ENCODE measurements around the gene ZNF135. TPM values are rescaled to one million over a fixed set of nuclear protein-coding genes. Genes with fewer than 3 reads are reported as not detected.

ZNF135 gene
- total RNA-seq, 2 donors from 2014 or later = 4.1 to 5.5 TPM

- intact Hi-C loops (cut with DNase I) = no loop called here
- no peak for DNase-seq (ENCODE audit: low spot score)
Measured at GRCh38 chr19:58086825-58087710, 28.0 kb downstream of the ZNF135 start.

- intact Hi-C loops (cut with DNase I) = no loop called here
- no peak for DNase-seq (ENCODE audit: low spot score)
Measured at GRCh38 chr19:58088521-58089052, 29.5 kb downstream of the ZNF135 start.

DNA sequence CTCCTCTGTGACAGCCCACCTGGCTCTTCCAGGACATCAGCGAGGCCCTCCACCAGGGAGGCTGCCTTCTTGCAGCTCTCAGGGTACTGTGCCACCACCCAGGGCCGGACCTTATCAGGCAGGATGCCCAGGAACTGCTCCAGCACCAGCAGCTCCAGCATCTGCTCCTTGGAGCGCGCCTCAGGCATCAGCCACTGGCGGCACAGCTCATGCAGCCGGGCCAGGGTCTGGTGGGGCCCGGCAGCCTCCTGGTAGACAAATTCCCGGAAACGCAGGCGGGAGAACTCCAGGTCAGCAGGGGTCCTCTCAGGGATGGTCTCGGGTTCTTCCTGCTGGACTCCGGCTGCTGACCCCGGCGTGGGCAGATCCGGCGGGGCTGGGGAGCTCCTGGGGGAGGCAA, 30.8 kb downstream of the ZNF135 start:
- DNase-seq (ENCODE audit: low spot score) = no peak
- intact Hi-C loops (cut with DNase I) = no loop called here

GRCh38 chr19:58091251-58091995, 32.3 kb downstream of the ZNF135 start:
- intact Hi-C loops (cut with DNase I) = no loop called here
- no peak for DNase-seq (ENCODE audit: low spot score)

DNA sequence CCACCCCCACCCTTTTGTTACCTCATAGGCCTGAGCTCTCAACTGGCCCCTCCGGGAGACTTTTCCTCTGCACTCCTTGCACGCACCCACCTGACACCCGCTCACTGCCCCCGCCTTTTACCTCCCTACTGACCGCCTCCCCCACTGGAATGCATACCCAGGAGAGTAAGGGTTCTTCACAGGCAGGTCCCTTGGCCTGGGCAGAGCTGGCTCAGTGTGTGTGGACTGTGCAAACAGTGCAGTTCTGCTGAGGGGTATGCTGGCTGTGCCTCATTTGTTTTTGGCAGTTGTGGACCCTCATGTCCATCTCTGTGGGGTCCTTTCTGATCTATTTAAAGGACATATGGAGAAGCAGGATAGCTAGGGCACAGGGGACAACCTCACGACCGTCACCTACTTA, 34.0 kb downstream of the ZNF135 start:
- intact Hi-C loops (cut with DNase I) = no loop called here
- DNase-seq (ENCODE audit: low spot score) = no peak

- intact Hi-C loops (cut with DNase I) = no loop called here
- no peak for DNase-seq (ENCODE audit: low spot score)
Measured at GRCh38 chr19:58095328-58095727, 36.2 kb downstream of the ZNF135 start.

DNA sequence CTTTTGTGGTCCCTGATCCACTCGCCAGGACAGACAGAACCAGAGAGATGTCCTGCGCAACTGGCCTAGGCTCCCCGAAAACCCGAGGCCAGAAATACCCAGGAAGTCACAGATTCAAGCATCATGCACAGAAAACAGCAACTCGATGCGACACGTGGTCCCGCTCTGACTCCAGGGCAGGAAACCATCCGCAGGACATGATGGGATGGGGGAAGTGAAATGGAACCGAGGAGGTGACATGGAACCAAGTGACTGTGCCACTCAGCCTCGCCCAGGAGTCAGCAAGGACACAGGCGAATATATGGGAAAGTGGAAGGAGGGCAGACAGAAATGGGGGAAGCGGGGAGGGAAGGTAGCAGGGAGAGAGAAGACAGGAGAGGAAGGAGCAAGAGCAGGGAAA, 37.8 kb downstream of the ZNF135 start:
- DNase-seq (ENCODE audit: low spot score) = no peak
- intact Hi-C loops (cut with DNase I) = no loop called here

- no peak for DNase-seq (ENCODE audit: low spot score)
- intact Hi-C loops (cut with DNase I) = no loop called here
Measured at GRCh38 chr19:58097349-58097748, 38.3 kb downstream of the ZNF135 start.

- peak; percentile 99 for DNase-seq (ENCODE audit: low spot score)
- intact Hi-C loops (cut with DNase I) = no loop called here
Measured at GRCh38 chr19:58097781-58098681, 38.9 kb downstream of the ZNF135 start, which contains the start of gene ZSCAN18. TSS of gene ZSCAN18 (minus strand) at chr19:58098231. CDS start at chr19:58090267, 7,964 bp downstream.

GRCh38 chr19:58098682-58098998, 39.6 kb downstream of the ZNF135 start:
- no peak for DNase-seq (ENCODE audit: low spot score)
- intact Hi-C loops (cut with DNase I) = no loop called here

GRCh38 chr19:58107778-58108545, 48.9 kb downstream of the ZNF135 start:
- intact Hi-C loops (cut with DNase I) = no loop called here

GRCh38 chr19:58108546-58108817, 49.4 kb downstream of the ZNF135 start:
- intact Hi-C loops (cut with DNase I) = no loop called here
- DNase-seq (ENCODE audit: low spot score) = no peak

More at GRCh38 chr19:58107778-58108545, 48.9 kb downstream of the ZNF135 start:
- no peak for DNase-seq (ENCODE audit: low spot score)

- intact Hi-C loops (cut with DNase I) = no loop called here
Measured at GRCh38 chr19:58117841-58118575, 58.9 kb downstream of the ZNF135 start.

GRCh38 chr19:58118979-58119733, 60.1 kb downstream of the ZNF135 start:
- intact Hi-C loops (cut with DNase I) = no loop called here
- no peak for DNase-seq (ENCODE audit: low spot score)

More at GRCh38 chr19:58117841-58118575, 58.9 kb downstream of the ZNF135 start:
- no peak for DNase-seq (ENCODE audit: low spot score)
